MCF 10A (cell line): Measurements from ENCODE around the gene MME. TPM values are rescaled to one million over a fixed set of nuclear protein-coding genes. Genes with fewer than 3 reads are reported as not detected.

Experiments used
- BruUV-seq: library from RNA; stranded (reverse); fragments of 400-500 nt; replicated peaks from 2 replicates; lab custom pipeline; 2021; lab: Mats Ljungman, UMichigan
- CTCF ChIA-PET: fragments of 300-600 bp; sonication (Branson Sonifier 250); formaldehyde crosslinking; extraction: SDS; loops from one replicate; lab custom pipeline; 2021; ENCODE audit warnings: antibody characterized with exemption, inconsistent platforms; lab: Yijun Ruan, JAX
- POLR2A ChIA-PET: fragments of 300-600, 350-650 bp; sonication (Branson Sonifier 250); formaldehyde crosslinking; extraction: SDS; loops from one replicate; lab custom pipeline; 2020; ENCODE audit warnings: antibody characterized with exemption, inconsistent platforms; lab: Yijun Ruan, JAX
- DNase-seq: peaks from one replicate; pipeline ENCODE4 v3.0.0-alpha.2; 2018; ENCODE audit not compliant: unreplicated experiment
- H3K27ac Mint-ChIP-seq: one replicate; pipeline ENCODE4 v1.8.0; 2022; ENCODE audit warnings: mild to moderate bottlenecking, low read depth, mixed read lengths; ENCODE audit not compliant: unreplicated experiment
- H3K27me3 Mint-ChIP-seq: one replicate; pipeline ENCODE4 v1.8.0; 2022; ENCODE audit warnings: mixed read lengths; ENCODE audit not compliant: insufficient read depth, unreplicated experiment
- H3K36me3 Mint-ChIP-seq: one replicate; pipeline ENCODE4 v1.8.0; 2022; ENCODE audit warnings: mild to moderate bottlenecking, moderate library complexity, mixed read lengths; ENCODE audit not compliant: insufficient read depth, unreplicated experiment
- H3K4me1 Mint-ChIP-seq: one replicate; pipeline ENCODE4 v1.8.0; 2022; ENCODE audit warnings: mixed read lengths; ENCODE audit not compliant: insufficient read depth, unreplicated experiment
- H3K4me3 Mint-ChIP-seq: one replicate; pipeline ENCODE4 v1.8.0; 2022; ENCODE audit warnings: mild to moderate bottlenecking, moderate library complexity, mixed read lengths; ENCODE audit not compliant: unreplicated experiment
- H3K9me3 Mint-ChIP-seq: one replicate; pipeline ENCODE4 v1.8.0; 2022; ENCODE audit warnings: mixed read lengths; ENCODE audit not compliant: unreplicated experiment
- CTCF ChIP-seq: fragments of 200-600 bp; IDR thresholded peaks from one replicate; pipeline ENCODE4 v1.8.0; 2022; ENCODE audit warnings: antibody characterized with exemption, mild to moderate bottlenecking; ENCODE audit not compliant: unreplicated experiment
- intact Hi-C: fragments of 100-400 bp; cut with micrococcal nuclease; formaldehyde crosslinking; loops from 2 replicates; pipeline ENCODE4 v1.14.1; 2022
- total RNA-seq: library from RNA; stranded (reverse); gene quantifications from 2 replicates; pipeline ENCODE4 v1.2.3, GENCODE V29; 2022

MME gene
- total RNA-seq, 1 experiment from 2014 or later: 26.3 TPM

GRCh38 chr3:155161640-155162292, 81.6 kb downstream of the MME start:
- H3K4me1 Mint-ChIP-seq: no peaks in the 10 kb centered on the region
- intact Hi-C loops: no loop called here
- no peaks in the 10 kb centered on the region for H3K36me3 Mint-ChIP-seq
- H3K27me3 Mint-ChIP-seq: no peaks in the 10 kb centered on the region
- ChIA-PET POLR2A (interaction anchor here (0.7 kb wide), 1 partner anchor 78 kb away, joined by 3 read pairs; no protein-coding TSS in a partner anchor), CTCF (no interaction called here)
- no peaks in the 10 kb centered on the region for H3K9me3 Mint-ChIP-seq
- H3K4me3 Mint-ChIP-seq: no peak overlapping the region
- no peak for DNase-seq
- no TSS peak for BruUV-seq
- H3K27ac Mint-ChIP-seq: no peak overlapping the region
- TF ChIP-seq CTCF: no peak

- Mint-ChIP-seq H3K36me3 (peaks cover 9% of the 10 kb centered on the region), H3K27me3 (no peaks in the 10 kb centered on the region), H3K9me3 (no peaks in the 10 kb centered on the region), H3K4me3 (no peak overlapping the region), H3K4me1 (no peaks in the 10 kb centered on the region), H3K27ac (no peak overlapping the region)
- DNase-seq: no peak
- POLR2A ChIA-PET: no interaction called here
- no peak for TF ChIP-seq CTCF
- CTCF ChIA-PET: no interaction called here
- intact Hi-C loops: no loop called here
- no TSS peak for BruUV-seq
Observed at GRCh38 chr3:155164306-155164705, 84.2 kb downstream of the MME start.

- no peak overlapping the region for H3K27ac Mint-ChIP-seq
- DNase-seq: no peak
- intact Hi-C loops: no loop called here
- TF ChIP-seq CTCF: no peak
- no peak overlapping the region for H3K4me3 Mint-ChIP-seq
- no TSS peak for BruUV-seq
- H3K36me3 Mint-ChIP-seq: peaks cover 23% of the 10 kb centered on the region
- no peaks in the 10 kb centered on the region for H3K4me1 Mint-ChIP-seq
- ChIA-PET CTCF (no interaction called here), POLR2A (no interaction called here)
- H3K9me3 Mint-ChIP-seq: no peaks in the 10 kb centered on the region
- H3K27me3 Mint-ChIP-seq: no peaks in the 10 kb centered on the region
Observed at GRCh38 chr3:155166441-155166840, 86.3 kb downstream of the MME start.

GRCh38 chr3:155169197-155169596, 89.1 kb downstream of the MME start:
- H3K4me3 Mint-ChIP-seq: no peak overlapping the region
- no peaks in the 10 kb centered on the region for H3K9me3 Mint-ChIP-seq
- H3K27ac Mint-ChIP-seq: no peak overlapping the region
- intact Hi-C loops: no loop called here
- ChIA-PET CTCF (interaction anchor here (0.6 kb wide), 1 partner anchor 1366 kb away, joined by 3 read pairs; no protein-coding TSS in a partner anchor), POLR2A (no interaction called here)
- DNase-seq: no peak
- no peak for TF ChIP-seq CTCF
- BruUV-seq: no TSS peak
- H3K4me1 Mint-ChIP-seq: no peaks in the 10 kb centered on the region
- no peaks in the 10 kb centered on the region for H3K27me3 Mint-ChIP-seq
- H3K36me3 Mint-ChIP-seq: peaks cover 23% of the 10 kb centered on the region
